Neural progenitor cell (in vitro differentiated cells): ENCODE data around the gene CRACDL. TPM values are rescaled to one million over a fixed set of nuclear protein-coding genes. Genes with fewer than 3 reads are reported as not detected.

Experiments used
- DNase-seq: peaks from one replicate; pipeline ENCODE4 v3.0.0-alpha.2; 2016; ENCODE audit warnings: low spot score
- H2AFZ ChIP-seq: fragments of 200-600 bp; sonication (generic); replicated peaks from 2 replicates; pipeline ENCODE4 v1.6.1; 2016; ENCODE audit warnings: antibody characterized with exemption
- H3F3A ChIP-seq: fragments of 200-600 bp; sonication (generic); 2 replicates; pipeline ENCODE4 v1.6.1; 2016; ENCODE audit warnings: antibody characterized with exemption, low read depth
- H3K27ac ChIP-seq: fragments of 200-600 bp; sonication (generic); 2 replicates; pipeline ENCODE4 v1.5.1; 2016; ENCODE audit warnings: mild to moderate bottlenecking
- H3K27me3 ChIP-seq: fragments of 200-600 bp; sonication (generic); 2 replicates; pipeline ENCODE4 v1.6.1; 2016; ENCODE audit warnings: mild to moderate bottlenecking, moderate library complexity
- H3K36me3 ChIP-seq: fragments of 200-600 bp; sonication (generic); 2 replicates; pipeline ENCODE4 v1.5.1; 2016
- H3K4me1 ChIP-seq: fragments of 200-600 bp; sonication (generic); 2 replicates; pipeline ENCODE4 v1.6.1; 2016; ENCODE audit warnings: mixed run types
- H3K4me2 ChIP-seq: fragments of 200-600 bp; sonication (generic); 2 replicates; pipeline ENCODE4 v1.6.1; 2016
- H3K4me3 ChIP-seq: fragments of 200-600 bp; sonication (generic); 2 replicates; pipeline ENCODE4 v1.5.1; 2016
- H3K79me2 ChIP-seq: fragments of 200-600 bp; sonication (generic); 2 replicates; pipeline ENCODE4 v1.6.1; 2016; ENCODE audit warnings: low read depth
- H3K9ac ChIP-seq: fragments of 200-600 bp; sonication (generic); 2 replicates; pipeline ENCODE4 v1.6.1; 2016
- H3K9me3 ChIP-seq: fragments of 200-600 bp; sonication (generic); 2 replicates; pipeline ENCODE4 v1.5.1; 2016; ENCODE audit warnings: low read depth
- H4K20me1 ChIP-seq: fragments of 200-600 bp; sonication (generic); 2 replicates; pipeline ENCODE4 v1.6.1; 2016; ENCODE audit warnings: low read depth
- H3K27ac Mint-ChIP-seq: 3 replicates; pipeline ENCODE4 v1.8.0; 2021; ENCODE audit warnings: mixed read lengths
- H3K27me3 Mint-ChIP-seq: 2 replicates; pipeline ENCODE4 v1.8.0; 2022; ENCODE audit warnings: low read depth, mild to moderate bottlenecking, inconsistent platforms, moderate library complexity, mixed read lengths; ENCODE audit not compliant: insufficient read depth
- H3K36me3 Mint-ChIP-seq: 3 replicates; pipeline ENCODE4 v1.8.0; 2021; ENCODE audit warnings: mixed read lengths
- H3K4me1 Mint-ChIP-seq: 3 replicates; pipeline ENCODE4 v1.8.0; 2021; ENCODE audit warnings: mixed read lengths
- H3K4me3 Mint-ChIP-seq: 3 replicates; pipeline ENCODE4 v1.8.0; 2021; ENCODE audit warnings: mild to moderate bottlenecking, moderate library complexity, mixed read lengths
- H3K9me3 Mint-ChIP-seq: 3 replicates; pipeline ENCODE4 v1.8.0; 2020; ENCODE audit warnings: mixed read lengths
- CTCF ChIP-seq: fragments of 200-600 bp; sonication (generic); IDR thresholded peaks from 2 replicates; pipeline ENCODE4 v1.5.1; 2017; ENCODE audit warnings: antibody characterized with exemption, mild to moderate bottlenecking
- EZH2 ChIP-seq: fragments of 200-600 bp; sonication (generic); IDR thresholded peaks from 2 replicates; pipeline ENCODE4 v1.6.1; 2017; ENCODE audit warnings: antibody characterized with exemption, mild to moderate bottlenecking, moderate library complexity
- EZH2phosphoT487 ChIP-seq: fragments of 200-600 bp; sonication (generic); IDR thresholded peaks from 2 replicates; pipeline ENCODE4 v1.6.1; 2017; ENCODE audit warnings: antibody characterized with exemption
- total RNA-seq: library from RNA; depleted of rRNA; stranded (reverse); fragments of >200 nt; gene quantifications from 2 replicates; pipeline ENCODE4 v1.2.3, GENCODE V29; 2015; ENCODE audit warnings: low replicate concordance

Gene CRACDL
- total RNA-seq, 1 donor from 2014 or later = 0.07 TPM

DNA sequence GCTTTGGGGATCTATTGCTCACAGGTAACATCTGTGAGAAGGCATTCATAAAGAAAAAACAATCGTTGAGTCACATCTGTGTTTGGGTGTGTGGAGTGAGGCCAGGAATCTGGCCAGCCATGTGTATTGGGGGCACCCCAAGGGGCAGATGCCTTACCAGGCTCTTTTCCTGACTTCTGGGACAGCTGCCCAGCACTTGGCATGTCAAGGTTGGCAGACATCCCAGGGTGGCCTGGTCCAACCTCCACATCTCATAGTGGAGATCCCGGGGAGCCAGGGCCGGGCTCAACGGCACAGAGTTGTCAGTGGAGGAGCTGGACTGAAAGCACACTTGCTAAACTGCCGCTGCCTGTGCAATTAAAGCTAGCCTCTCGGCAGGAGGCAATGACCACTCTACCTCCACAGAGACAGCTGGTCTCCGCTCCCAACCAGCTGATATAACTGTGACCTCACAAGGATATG, 129.8 kb downstream of the CRACDL start:
- no peaks in the 10 kb centered on the region for H3F3A ChIP-seq
- H3K9ac ChIP-seq = no peak overlapping the region
- no peak for DNase-seq
- H3K4me1 ChIP-seq = no peaks in the 10 kb centered on the region
- no peak overlapping the region for H3K4me2 ChIP-seq
- H3K27ac Mint-ChIP-seq = no peak overlapping the region
- no peaks in the 10 kb centered on the region for H3K9me3 Mint-ChIP-seq
- no peaks in the 10 kb centered on the region for H3K27me3 ChIP-seq
- no peaks in the 10 kb centered on the region for H3K36me3 Mint-ChIP-seq
- H2AFZ ChIP-seq = no peak overlapping the region
- no peak overlapping the region for H3K27ac ChIP-seq
- H3K27me3 Mint-ChIP-seq = peaks cover 6% of the 10 kb centered on the region
- no peaks in the 10 kb centered on the region for H3K79me2 ChIP-seq
- H3K9me3 ChIP-seq = no peaks in the 10 kb centered on the region
- H4K20me1 ChIP-seq = no peaks in the 10 kb centered on the region
- H3K4me1 Mint-ChIP-seq = peaks cover 27% of the 10 kb centered on the region
- H3K36me3 ChIP-seq = no peaks in the 10 kb centered on the region
- H3K4me3 ChIP-seq = no peak overlapping the region
- H3K4me3 Mint-ChIP-seq = no peak overlapping the region
- TF ChIP-seq CTCF = no peak
- TF ChIP-seq EZH2 = no peak
- TF ChIP-seq EZH2phosphoT487 = no peak

GRCh38 chr2:98805412-98806171, 130.4 kb downstream of the CRACDL start:
- Histone ChIP-seq H3K27me3 (no peaks in the 10 kb centered on the region), H3K4me3 (no peak overlapping the region), H2AFZ (no peak overlapping the region), H4K20me1 (no peaks in the 10 kb centered on the region), H3K79me2 (no peaks in the 10 kb centered on the region), H3K36me3 (no peaks in the 10 kb centered on the region), H3F3A (no peaks in the 10 kb centered on the region), H3K27ac (no peak overlapping the region), H3K4me1 (no peaks in the 10 kb centered on the region), H3K9ac (no peak overlapping the region), H3K9me3 (no peaks in the 10 kb centered on the region), H3K4me2 (no peak overlapping the region)
- Mint-ChIP-seq H3K36me3 (no peaks in the 10 kb centered on the region), H3K27ac (peak overlapping the region; percentile 83), H3K9me3 (no peaks in the 10 kb centered on the region), H3K4me3 (no peak overlapping the region), H3K4me1 (peaks cover 23% of the 10 kb centered on the region), H3K27me3 (peaks cover 6% of the 10 kb centered on the region)
- DNase-seq = peak; percentile 15
- TF ChIP-seq EZH2phosphoT487 = no peak
- TF ChIP-seq CTCF = no peak

GRCh38 chr2:98804736-98805135, 131.3 kb downstream of the CRACDL start:
- H3K4me1 Mint-ChIP-seq = peaks cover 16% of the 10 kb centered on the region
- H3K27ac Mint-ChIP-seq = no peak overlapping the region
- no peak overlapping the region for H3K4me2 ChIP-seq
- H2AFZ ChIP-seq = no peak overlapping the region
- H3K9me3 ChIP-seq = no peaks in the 10 kb centered on the region
- no peak overlapping the region for H3K27ac ChIP-seq
- no peaks in the 10 kb centered on the region for H4K20me1 ChIP-seq
- H3K4me3 Mint-ChIP-seq = no peak overlapping the region
- H3K27me3 ChIP-seq = no peaks in the 10 kb centered on the region
- no peak for DNase-seq
- peaks cover 6% of the 10 kb centered on the region for H3K27me3 Mint-ChIP-seq
- H3K36me3 Mint-ChIP-seq = no peaks in the 10 kb centered on the region
- H3F3A ChIP-seq = no peaks in the 10 kb centered on the region
- no peak overlapping the region for H3K4me3 ChIP-seq
- H3K36me3 ChIP-seq = no peaks in the 10 kb centered on the region
- TF ChIP-seq EZH2 = no peak
- TF ChIP-seq EZH2phosphoT487 = no peak
- no peak for TF ChIP-seq CTCF
- no peaks in the 10 kb centered on the region for H3K79me2 ChIP-seq
- no peaks in the 10 kb centered on the region for H3K4me1 ChIP-seq
- no peaks in the 10 kb centered on the region for H3K9me3 Mint-ChIP-seq
- no peak overlapping the region for H3K9ac ChIP-seq
